Effector CD4-positive, alpha-beta T cell (primary cell): ENCODE measurements around the gene CDC14B.
A peak's percentile ranks its signal among the peaks of the same experiment; 100 is the strongest.

Experiments used
- DNase-seq: peaks from one replicate; pipeline ENCODE4 v3.0.0-alpha.2; 2020

The CDC14B gene

GRCh38 chr9:96480736-96481135 lies 138.9 kb downstream of the CDC14B start:
- DNase-seq: no peak

- DNase-seq: no peak
Measured at GRCh38 chr9:96478829-96479371, 140.7 kb downstream of the CDC14B start.

GRCh38 chr9:96476591-96476990 lies 143.1 kb downstream of the CDC14B start:
- no peak for DNase-seq

GRCh38 chr9:96476013-96476412 lies 143.6 kb downstream of the CDC14B start:
- DNase-seq: no peak

- no peak for DNase-seq
Measured at GRCh38 chr9:96467784-96468183, 151.9 kb downstream of the CDC14B start.

GRCh38 chr9:96464426-96464825 lies 155.2 kb downstream of the CDC14B start:
- no peak for DNase-seq

GRCh38 chr9:96462541-96462940 lies 157.1 kb downstream of the CDC14B start:
- DNase-seq: no peak

GRCh38 chr9:96461336-96461735 lies 158.3 kb downstream of the CDC14B start:
- no peak for DNase-seq

- DNase-seq: no peak
Measured at GRCh38 chr9:96460882-96461281, 158.8 kb downstream of the CDC14B start.

- no peak for DNase-seq
Measured at GRCh38 chr9:96460470-96460869, 159.2 kb downstream of the CDC14B start.

- no peak for DNase-seq
Measured at GRCh38 chr9:96459268-96460007, 160.2 kb downstream of the CDC14B start.

- DNase-seq: no peak
Measured at GRCh38 chr9:96458226-96458625, 161.4 kb downstream of the CDC14B start.

GRCh38 chr9:96457266-96457665 lies 162.4 kb downstream of the CDC14B start:
- DNase-seq: no peak

- DNase-seq: no peak
Measured at GRCh38 chr9:96453625-96454024, 166.0 kb downstream of the CDC14B start.

GRCh38 chr9:96450613-96451528 lies 168.8 kb downstream of the CDC14B start:
- DNase-seq: peak; percentile 43
